ENCODE measurements around the gene HSCB. TPM values are rescaled to one million over a fixed set of nuclear protein-coding genes. Genes with fewer than 3 reads are reported as not detected.
A peak's percentile ranks its signal among the peaks of the same experiment; 100 is the strongest.

HSCB gene
- total and polyA plus RNA-seq, 2 of the 4 experiments (the other 2 are of a cell fraction) = 5.4 to 13.2 TPM

- Histone ChIP-seq H4K8ac (ENCODE audit: low read depth in 2 of 2, low read length in 2 of 2) (no peak overlapping the region), H2BK15ac (ENCODE audit: low read depth, low read length) (no peak overlapping the region), H3K36me3 (ENCODE audit: control insufficient read depth, insufficient read depth, low read length) (peaks cover 8% of the 10 kb centered on the region), H3K79me1 (ENCODE audit: low read depth in 1 of 2, low read length in 2 of 2) (peaks cover 10 to 22% of the 10 kb centered on the region in 2 experiments), H3K18ac (ENCODE audit: low read depth, low read length) (no peak overlapping the region), H4K5ac (ENCODE audit: low read depth, low read length) (no peak overlapping the region), H3K27me3 (ENCODE audit: control insufficient read depth, insufficient read depth, low read length) (no peaks in the 10 kb centered on the region; the same call in 1 of the 2 replicates), H3K4me1 (ENCODE audit: control insufficient read depth, insufficient read depth, low read length) (no peaks in the 10 kb centered on the region), H3K4me3 (ENCODE audit: insufficient read depth, low read depth, low read length) (no peak overlapping the region), H3K4ac (ENCODE audit: low read depth, low read length) (no peak overlapping the region; the same call in 1 of the 2 replicates), H4K91ac (ENCODE audit: insufficient read depth, low read depth, low read length) (no peak overlapping the region), H2AFZ (replicated peaks; ENCODE audit: low read length, poor library complexity) (peak overlapping the region; percentile 29), H2AK5ac (ENCODE audit: low read depth, low read length) (0 out of 2 replicates have a peak overlapping the region, but pooled peaks have one; percentile 16), H2BK120ac (ENCODE audit: low read depth, low read length) (no peak overlapping the region), H3K4me2 (ENCODE audit: low read depth, low read length) (no peak overlapping the region), H3K56ac (ENCODE audit: extremely low read depth, insufficient read depth, low read length) (no peak overlapping the region), H3K9me1 (ENCODE audit: insufficient read depth, low read length) (peaks cover 3% of the 10 kb centered on the region; the same call in 1 of the 2 replicates), H3K27ac (ENCODE audit: insufficient read depth, low read length) (no peak overlapping the region), H3K9ac (ENCODE audit: low read depth, low read length) (no peak overlapping the region), H2AK9ac (replicated peaks; ENCODE audit: low read depth, low read length, poor library complexity) (no peak overlapping the region), H4K20me1 (ENCODE audit: insufficient read depth, low read length) (peaks cover 17% of the 10 kb centered on the region), H2BK20ac (ENCODE audit: low read depth, low read length) (no peak overlapping the region), H2BK5ac (ENCODE audit: low read depth, low read length, poor library complexity, severe bottlenecking) (no peak overlapping the region), H3K9me3 (ENCODE audit: control insufficient read depth, insufficient read depth, low read length) (peaks cover 2% of the 10 kb centered on the region; the same call in 1 of the 2 replicates), H3K14ac (replicated peaks; ENCODE audit: low read depth, low read length) (no peak overlapping the region), H3K23ac (ENCODE audit: low read depth, low read length) (no peak overlapping the region)
- dilution Hi-C loops (cut with HindIII; ENCODE audit: low sequenced_read_pairs, unreplicated experiment) = no loop called here
- DNase-seq = no peak
- in situ Hi-C loops (cut with MboI; ENCODE audit: low sequenced_read_pairs) = no loop called here
- no peak for TF ChIP-seq MAZ (IDR thresholded peaks at IDR 0.05; ENCODE audit: borderline replicate concordance, low read depth, low read length)
- no peak for TF ChIP-seq RAD21 (IDR thresholded peaks at IDR 0.05; ENCODE audit: low read length)
- TF ChIP-seq ELK1 (IDR thresholded peaks at IDR 0.05; ENCODE audit: borderline replicate concordance, low read depth, low read length) = no peak
- no peak for TF ChIP-seq CHD1 (IDR thresholded peaks at IDR 0.05; ENCODE audit: low read depth, low read length)
- TF ChIP-seq MXI1 (IDR thresholded peaks at IDR 0.05; ENCODE audit: borderline replicate concordance, low read depth, low read length) = no peak
- no peak for TF ChIP-seq RCOR1 (IDR thresholded peaks at IDR 0.05; ENCODE audit: insufficient replicate concordance, low read length)
- TF ChIP-seq FOS (IDR thresholded peaks at IDR 0.05; ENCODE audit: low read depth, low read length) = no peak
- TF ChIP-seq MAFK (IDR thresholded peaks at IDR 0.05; ENCODE audit: low read depth, low read length) = no peak
- no peak for TF ChIP-seq NFE2L2 (IDR thresholded peaks at IDR 0.05; ENCODE audit: low read depth, low read length)
- no peak for TF ChIP-seq BHLHE40 (IDR thresholded peaks at IDR 0.05; ENCODE audit: low read depth, low read length)
- TF ChIP-seq USF2 (IDR thresholded peaks at IDR 0.05; ENCODE audit: low read depth, low read length) = no peak
- no peak for TF ChIP-seq RFX5 (IDR thresholded peaks at IDR 0.05; ENCODE audit: low read depth, low read length)
- BruUV-seq (replicated peaks) = no TSS peak
- POLR2A ChIA-PET (ENCODE audit: unreplicated experiment) = no interaction called here
- no peak for ATAC-seq (ENCODE audit: low read depth)
- intact Hi-C loops (cut with micrococcal nuclease) = loop anchor here (5.0 kb wide), 3 partner anchors 59 to 164 kb away; partner anchors contain the start of gene TTC28
- CTCF ChIA-PET = no interaction called here
- 88% methylated on average over 1 of the region's 5 CpGs; no CpG with 5 or more reads in 1 of the 2 experiments for WGBS, 2 experiments (ENCODE audit: extremely low coverage in 2 of 2, insufficient read length in 1 of 2)
Measured at GRCh38 chr22:28771195-28771791, 29.5 kb downstream of the HSCB start.
